Prostate gland (tissue), 2 donors: ENCODE results near the gene IDUA. TPM values are rescaled to one million over a fixed set of nuclear protein-coding genes. Genes with fewer than 3 reads are reported as not detected.
A peak's percentile ranks its signal among the peaks of the same experiment; 100 is the strongest.

ENCODE experiments used
- DNase-seq: peaks from one replicate; pipeline ENCODE4 v3.0.0-alpha.2; 2019; ENCODE audit warnings: low spot score
- H3K27ac ChIP-seq, 2 donors: fragments of 200-600 bp; sonication (generic); 2 replicates each; pipeline ENCODE4 v1.5.1; 2017 to 2019
- H3K27me3 ChIP-seq: fragments of 200-600 bp; sonication (generic); replicated peaks from 2 replicates; pipeline ENCODE4 v1.5.1; 2019; ENCODE audit not compliant: insufficient read depth
- H3K36me3 ChIP-seq, 2 donors: fragments of 200-600 bp; sonication (generic); 1 replicate in 1 of 2; 2 replicates in 1 of 2; pipeline versions ENCODE4 v1.5.1 to v1.8.1; 2017 to 2019
- H3K4me1 ChIP-seq: fragments of 200-600 bp; sonication (generic); replicated peaks from 2 replicates; pipeline ENCODE4 v1.5.1; 2019
- H3K4me3 ChIP-seq, 2 donors: fragments of 200-600 bp; sonication (generic); 2 replicates each; pipeline ENCODE4 v1.5.1; 2017 to 2019
- H3K9me3 ChIP-seq: fragments of 200-600 bp; sonication (generic); 2 replicates; pipeline ENCODE4 v1.5.1; 2017
- POLR2A ChIP-seq: fragments of 450-650 bp; IDR thresholded peaks from one replicate; pipeline ENCODE4 v1.6.1; 2016; ENCODE audit warnings: antibody characterized with exemption, mild to moderate bottlenecking
- POLR2AphosphoS5 ChIP-seq: sonication (generic); formaldehyde crosslinking; IDR thresholded peaks from one replicate; pipeline ENCODE4 v1.6.1; 2017; ENCODE audit warnings: antibody characterized with exemption
- WGBS: methylation state at CpG from one replicate; pipeline ENCODE4 v1.1.5; 2018; 5-methylcytosine and 5-hydroxymethylcytosine counted together
- intact Hi-C: fragments of 100-400 bp; cut with DNase I; formaldehyde crosslinking; loops from one replicate; pipeline ENCODE4 v1.14.2; 2022
- total RNA-seq, 2 donors: library from RNA; depleted of rRNA; stranded (reverse); fragments of >200 nt; gene quantifications; one replicate each; pipeline ENCODE4 v1.1.0, GENCODE V29; 2016
- TF ChIP-seq, protein P1 (sequence below), 4 experiments: fragments of 200-600 bp in 2 of 4; fragments of 450-650 bp in 2 of 4; sonication (generic) in 2 of 4; IDR thresholded peaks; 1 replicate in 3 of 4; 2 replicates in 1 of 4; pipeline ENCODE4 v1.5.1; 2016 to 2019; ENCODE audit warnings: antibody characterized with exemption in 4 of 4, mild to moderate bottlenecking in 2 of 4, moderate library complexity in 2 of 4

The IDUA gene
- total RNA-seq, 2 donors from 2014 or later, result 53.6 to 56.8 TPM

DNA sequence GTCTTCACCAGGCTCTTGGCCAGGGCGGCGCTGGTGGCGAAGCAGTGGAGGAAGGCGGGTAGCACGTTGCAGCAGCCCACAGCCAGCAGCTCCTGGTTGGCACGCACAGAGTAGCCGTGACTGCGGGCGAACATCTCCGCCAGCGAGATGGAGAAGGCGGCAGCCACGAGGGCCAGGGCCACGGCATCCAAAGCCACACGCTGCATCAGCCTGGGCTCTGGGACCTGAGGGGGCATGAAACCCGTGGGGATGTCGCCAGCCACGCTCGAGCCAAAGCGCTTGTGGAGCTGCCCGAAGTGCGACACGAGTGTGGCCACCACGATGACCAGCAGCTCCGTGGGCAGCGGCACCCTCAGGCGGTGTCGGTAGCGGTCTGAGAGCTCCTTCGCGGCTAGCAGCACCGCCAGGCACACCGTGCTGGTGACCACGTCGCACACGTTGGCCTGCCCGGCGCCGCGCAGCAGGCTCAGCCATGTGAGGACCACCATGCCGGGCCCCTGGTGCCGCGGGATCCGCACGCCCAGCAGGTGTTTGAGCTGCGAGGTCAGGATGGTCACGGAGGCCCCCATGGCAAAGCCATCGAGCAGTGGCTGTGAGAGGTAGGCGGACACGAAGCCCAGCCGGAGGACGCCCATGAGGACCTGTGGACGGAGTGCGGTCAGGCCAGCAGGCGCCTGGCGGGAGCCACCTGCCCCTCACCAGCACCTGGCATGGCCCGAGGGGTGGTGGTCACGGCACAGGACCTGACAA is 3.1 kb downstream of the IDUA start:
- Histone ChIP-seq H3K9me3 (no peaks in the 10 kb centered on the region), H3K27ac (no peak overlapping the region), H3K4me1 (peaks cover 16% of the 10 kb centered on the region), H3K36me3 (no peaks in the 10 kb centered on the region), H3K27me3 (no peaks in the 10 kb centered on the region), H3K4me3 (no peak overlapping the region)
- 97% methylated on average over 47 of the region's 58 CpGs for WGBS
- intact Hi-C loops, result no loop called here
- TF ChIP-seq POLR2AphosphoS5, result no peak
- TF ChIP-seq POLR2A, result no peak
- TF ChIP-seq, protein P1, sequence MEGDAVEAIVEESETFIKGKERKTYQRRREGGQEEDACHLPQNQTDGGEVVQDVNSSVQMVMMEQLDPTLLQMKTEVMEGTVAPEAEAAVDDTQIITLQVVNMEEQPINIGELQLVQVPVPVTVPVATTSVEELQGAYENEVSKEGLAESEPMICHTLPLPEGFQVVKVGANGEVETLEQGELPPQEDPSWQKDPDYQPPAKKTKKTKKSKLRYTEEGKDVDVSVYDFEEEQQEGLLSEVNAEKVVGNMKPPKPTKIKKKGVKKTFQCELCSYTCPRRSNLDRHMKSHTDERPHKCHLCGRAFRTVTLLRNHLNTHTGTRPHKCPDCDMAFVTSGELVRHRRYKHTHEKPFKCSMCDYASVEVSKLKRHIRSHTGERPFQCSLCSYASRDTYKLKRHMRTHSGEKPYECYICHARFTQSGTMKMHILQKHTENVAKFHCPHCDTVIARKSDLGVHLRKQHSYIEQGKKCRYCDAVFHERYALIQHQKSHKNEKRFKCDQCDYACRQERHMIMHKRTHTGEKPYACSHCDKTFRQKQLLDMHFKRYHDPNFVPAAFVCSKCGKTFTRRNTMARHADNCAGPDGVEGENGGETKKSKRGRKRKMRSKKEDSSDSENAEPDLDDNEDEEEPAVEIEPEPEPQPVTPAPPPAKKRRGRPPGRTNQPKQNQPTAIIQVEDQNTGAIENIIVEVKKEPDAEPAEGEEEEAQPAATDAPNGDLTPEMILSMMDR (IDR thresholded peaks at IDR 0.05), result no peak
- no peak for DNase-seq

DNA sequence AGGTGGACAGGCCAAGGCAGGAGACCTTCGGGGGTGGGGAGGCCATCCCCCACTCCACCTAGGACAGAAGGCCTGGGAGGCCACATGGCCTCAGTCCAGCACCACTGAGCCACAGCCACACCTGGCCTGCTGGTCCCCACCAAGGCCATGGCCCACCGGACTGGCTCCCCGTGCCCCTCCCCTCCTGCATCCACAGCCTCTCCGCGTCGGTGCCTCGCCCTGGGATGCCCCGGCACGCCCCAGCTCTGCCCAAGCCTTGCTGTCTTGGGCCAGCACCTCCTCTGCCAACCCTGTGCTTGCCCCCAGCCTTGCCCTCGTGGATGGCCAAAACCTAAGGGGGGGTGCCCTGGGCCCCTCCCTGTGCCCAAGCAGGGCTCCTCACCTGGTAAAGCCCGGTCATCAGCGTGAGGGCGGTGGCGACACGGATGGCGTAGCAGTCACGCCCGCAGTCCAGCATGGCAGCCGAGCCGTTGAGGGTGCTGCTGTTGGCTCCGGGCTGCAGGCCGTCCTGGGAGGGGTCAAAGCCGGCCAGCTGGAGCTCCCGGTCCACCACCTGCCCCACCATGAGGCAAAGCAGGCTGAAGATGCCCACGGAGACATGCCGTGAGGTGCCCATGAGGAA is 4.0 kb downstream of the IDUA start:
- Histone ChIP-seq H3K27ac (no peak overlapping the region), H3K4me3 (no peak overlapping the region), H3K36me3 (no peaks in the 10 kb centered on the region), H3K27me3 (no peaks in the 10 kb centered on the region), H3K9me3 (no peaks in the 10 kb centered on the region), H3K4me1 (peaks cover 16% of the 10 kb centered on the region)
- intact Hi-C loops, result no loop called here
- 90% methylated on average over 22 of the region's 26 CpGs for WGBS
- TF ChIP-seq, protein P1 (IDR thresholded peaks at IDR 0.05), result no peak
- TF ChIP-seq POLR2AphosphoS5 (no peak), POLR2A (no peak)
- DNase-seq, result no peak

DNA sequence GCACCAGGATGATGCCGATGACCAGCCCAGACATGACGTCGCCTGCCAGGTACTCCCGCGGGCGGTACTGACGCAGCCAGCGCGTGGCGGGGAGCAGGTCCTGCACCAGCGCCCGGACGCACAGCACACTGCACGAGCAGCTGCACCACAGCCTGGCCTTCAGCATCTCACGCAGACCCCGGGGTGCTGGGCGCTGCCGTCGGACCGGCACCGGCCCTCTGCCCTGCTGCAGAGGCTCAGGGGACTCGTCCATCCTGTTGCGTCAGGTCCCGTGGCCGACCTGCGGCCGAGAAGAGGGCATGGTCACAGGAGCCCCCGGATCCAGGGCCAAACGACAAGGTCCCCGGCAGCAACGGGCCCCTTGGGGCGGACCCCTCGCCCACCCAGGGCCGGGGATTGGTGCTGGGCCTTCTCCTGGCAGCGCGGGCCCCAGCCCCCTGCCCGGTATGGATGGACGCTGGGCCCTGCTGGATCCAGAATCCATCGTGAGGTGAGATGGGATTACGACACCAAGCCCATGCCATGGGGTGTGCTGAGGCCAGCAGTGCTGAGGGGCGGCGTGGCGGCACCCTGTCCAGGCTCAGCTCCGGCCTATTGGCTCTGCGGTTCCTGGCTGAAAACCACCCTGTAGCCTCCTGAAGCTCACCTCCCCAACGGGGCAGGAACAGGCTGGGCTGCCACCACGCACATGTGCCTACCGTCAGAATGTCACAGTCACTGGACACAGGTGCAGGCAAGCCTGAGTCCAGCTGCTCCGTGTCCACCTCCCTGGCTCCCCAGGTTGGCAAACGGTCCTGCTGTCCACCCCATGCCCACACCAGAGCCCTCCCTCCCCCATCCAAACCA is 4.8 kb downstream of the IDUA start:
- Histone ChIP-seq H3K27me3 (no peaks in the 10 kb centered on the region), H3K36me3 (no peaks in the 10 kb centered on the region), H3K4me1 (peaks cover 16% of the 10 kb centered on the region), H3K9me3 (no peaks in the 10 kb centered on the region), H3K27ac (peak overlapping the region; percentile 17 to 70), H3K4me3 (no peak overlapping the region)
- no peak for TF ChIP-seq POLR2A
- TF ChIP-seq, protein P1 (IDR thresholded peaks at IDR 0.05), result no peak
- no peak for TF ChIP-seq POLR2AphosphoS5
- intact Hi-C loops, result no loop called here
- 95% methylated on average over 48 of the region's 50 CpGs for WGBS
- DNase-seq, result no peak

DNA sequence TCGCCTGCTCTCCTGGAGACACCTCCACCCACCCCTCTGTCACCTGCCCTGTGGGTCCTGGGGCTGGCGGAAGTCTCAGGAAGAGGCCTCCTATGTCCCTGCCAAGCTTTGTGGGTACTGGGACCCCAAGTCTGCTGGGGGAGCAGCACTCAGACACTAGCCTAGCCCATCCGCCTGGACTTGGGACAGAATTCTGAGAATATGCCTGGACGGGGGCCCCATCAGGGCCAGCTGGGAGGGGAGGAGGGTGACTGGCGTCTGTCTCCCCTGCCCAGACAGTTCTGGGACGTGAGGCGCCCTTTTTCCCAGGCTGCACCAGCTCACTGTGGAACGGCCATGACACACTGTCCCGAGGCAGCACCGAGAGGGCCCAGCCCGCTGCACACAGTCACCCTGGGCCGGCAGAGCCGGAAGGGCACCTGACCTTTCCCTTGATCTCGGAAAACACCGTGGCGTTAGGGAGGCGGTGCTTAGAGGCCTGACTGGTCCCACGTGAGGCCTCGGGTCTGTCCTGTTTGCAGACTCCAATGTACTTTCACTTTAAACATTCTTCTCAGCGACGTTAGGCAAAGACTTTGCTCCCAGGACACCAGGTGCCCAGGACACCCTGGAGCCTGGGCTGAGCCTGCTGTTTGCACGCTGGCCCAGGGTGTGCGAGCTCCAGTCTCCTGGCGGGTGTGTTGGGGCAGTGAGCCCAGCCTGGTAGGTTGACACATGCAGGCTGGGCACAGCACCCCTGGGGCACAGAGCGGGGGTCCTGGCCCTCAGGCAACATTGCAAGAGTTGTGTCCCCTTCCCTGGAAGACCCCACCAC is 5.7 kb downstream of the IDUA start:
- Histone ChIP-seq H3K27me3 (no peaks in the 10 kb centered on the region), H3K4me3 (no peak overlapping the region), H3K4me1 (peaks cover 14% of the 10 kb centered on the region), H3K27ac (peak overlapping the region; percentile 17 to 70), H3K9me3 (no peaks in the 10 kb centered on the region), H3K36me3 (no peaks in the 10 kb centered on the region)
- no peak for DNase-seq
- TF ChIP-seq, protein P1 (IDR thresholded peaks at IDR 0.05), result no peak
- peak; percentile 41 for TF ChIP-seq POLR2AphosphoS5
- WGBS, result 55% methylated on average over 15 of the region's 25 CpGs
- intact Hi-C loops, result no loop called here
